Spleen (tissue), 7 donors: ENCODE results near the gene CREB3L2.

ENCODE experiments used
- CTCF ChIP-seq, 11 experiments: fragments of 200-600 bp in 7 of 11; fragments of 450-650 bp in 4 of 11; sonication (generic) in 4 of 11; IDR thresholded peaks in 8 of 11; conservative IDR thresholded peaks in 3 of 11; 1 replicate in 7 of 11; 2 replicates in 4 of 11; pipeline versions ENCODE4 v1.4.0 to v1.8.0; 2016 to 2021; ENCODE audit warnings: antibody characterized with exemption in 11 of 11, inconsistent platforms in 4 of 11, mild to moderate bottlenecking in 1 of 11
- POLR2A ChIP-seq, 3 donors: fragments of 450-650 bp; IDR thresholded peaks; one replicate each; pipeline ENCODE4 v1.5.1; 2017; ENCODE audit warnings: antibody characterized with exemption in 3 of 3, mild to moderate bottlenecking in 1 of 3
- donor health status: DM: no; HTN: no; CAD: no; lungs with moderate emphysema.
- donor health status: DM: no; HTN: no; CAD: no.
- donor health status: DM: no; HTN: no; CAD: no.

DNA sequence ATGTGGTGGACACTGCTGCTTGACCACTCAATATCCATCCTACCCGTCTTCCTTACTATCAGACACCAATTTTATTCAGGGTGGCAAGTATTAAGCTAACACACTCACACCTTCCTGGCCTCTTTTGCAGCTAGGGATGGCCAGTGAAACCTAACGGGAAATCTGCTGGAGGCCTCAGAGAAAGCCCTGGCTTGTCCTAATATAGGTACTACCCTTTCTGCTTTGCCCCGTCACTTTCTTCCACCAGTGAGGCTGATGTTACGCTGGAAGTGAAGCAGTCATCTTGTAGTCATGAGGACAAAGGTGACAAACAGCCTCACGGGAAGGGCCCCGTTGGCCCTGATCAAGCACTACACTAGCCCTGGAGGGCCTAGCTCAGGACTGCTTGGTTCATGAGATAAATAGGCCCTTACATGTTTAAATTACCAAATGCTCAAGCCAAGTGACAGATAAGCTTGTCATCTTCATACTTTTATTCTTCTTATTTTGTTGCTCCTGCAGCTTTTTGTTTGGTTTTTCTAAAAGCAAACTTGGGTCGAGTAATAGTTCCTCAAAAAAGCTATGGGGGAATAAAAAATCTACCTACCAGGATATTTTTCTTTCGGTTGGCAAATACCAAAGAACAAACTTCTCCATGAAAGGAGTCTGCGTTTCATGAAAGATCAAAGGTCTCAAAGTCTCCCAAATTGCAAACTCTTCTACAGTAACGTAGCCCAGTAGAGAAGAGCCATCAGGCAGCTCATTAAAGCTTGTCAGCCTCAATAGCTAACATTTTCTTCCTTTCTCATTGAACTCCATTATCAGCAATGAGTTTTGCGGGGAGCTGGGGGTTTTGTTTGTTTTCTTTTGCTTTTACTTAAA, 17.5 kb downstream of the CREB3L2 start:
- TF ChIP-seq POLR2A (IDR thresholded peaks at IDR 0.05) (no peak), CTCF (IDR thresholded peaks at IDR 0.05 in 8 of 11, conservative IDR thresholded peaks at IDR 0.05 in 3 of 11) (no peak)
